DLD1 (cell line): Measurements from ENCODE around the gene NPM3.

ENCODE experiments used
- in situ Hi-C: cut with HindIII; loops from 2 replicates; pipeline ENCODE4 v1.10.0; 2017; ENCODE audit warnings: low sequenced_read_pairs

NPM3 gene

GRCh38 chr10:101775273-101776160, 7.7 kb downstream of the NPM3 start, which contains the start of gene FGF8:
FGF8 (minus strand) TSS chr10:101776114; CDS start chr10:101775900, 214 bp downstream.
- in situ Hi-C loops = no loop called here

- in situ Hi-C loops = no loop called here
Measured at GRCh38 chr10:101774589-101775272, 8.5 kb downstream of the NPM3 start.

GRCh38 chr10:101773923-101774588, 9.2 kb downstream of the NPM3 start:
- in situ Hi-C loops = no loop called here

- in situ Hi-C loops = no loop called here
Measured at GRCh38 chr10:101772895-101773761, 10.1 kb downstream of the NPM3 start.

GRCh38 chr10:101772017-101772894, 11.0 kb downstream of the NPM3 start:
- in situ Hi-C loops = no loop called here

GRCh38 chr10:101771380-101771779, 11.9 kb downstream of the NPM3 start:
- in situ Hi-C loops = no loop called here

GRCh38 chr10:101770331-101771215, 12.7 kb downstream of the NPM3 start:
- in situ Hi-C loops = no loop called here

- in situ Hi-C loops = no loop called here
Measured at GRCh38 chr10:101769541-101770180, 13.6 kb downstream of the NPM3 start.

- in situ Hi-C loops = no loop called here
Measured at GRCh38 chr10:101768791-101769170, 14.5 kb downstream of the NPM3 start.

GRCh38 chr10:101767966-101768790, 15.1 kb downstream of the NPM3 start:
- in situ Hi-C loops = no loop called here

- in situ Hi-C loops = no loop called here
Measured at GRCh38 chr10:101767600-101767945, 15.7 kb downstream of the NPM3 start.

GRCh38 chr10:101766753-101767599, 16.3 kb downstream of the NPM3 start:
- in situ Hi-C loops = no loop called here

GRCh38 chr10:101766306-101766705, 16.9 kb downstream of the NPM3 start:
- in situ Hi-C loops = no loop called here

GRCh38 chr10:101763141-101763846, 20.0 kb downstream of the NPM3 start:
- in situ Hi-C loops = no loop called here

- in situ Hi-C loops = no loop called here
Measured at GRCh38 chr10:101762736-101763135, 20.5 kb downstream of the NPM3 start.

GRCh38 chr10:101761226-101761625, 22.0 kb downstream of the NPM3 start:
- in situ Hi-C loops = no loop called here
